ENCODE results near the gene TSPAN9.

GRCh38 chr12:3049176-3049575 lies 28.0 kb upstream of the TSPAN9 start:
- TF ChIP-seq CTCF (IDR thresholded peaks at IDR 0.05) (no peak), POLR2A (IDR thresholded peaks at IDR 0.05) (no peak), POLR2AphosphoS5 (IDR thresholded peaks at IDR 0.05) (no peak), EP300 (IDR thresholded peaks at IDR 0.05) (no peak)

Data from suprapubic skin (tissue), 4 donors.